SKM-1 (cell line): ENCODE data around the gene OXCT1.
"Not testable (repeated sequence)": the region's sequence is repeated elsewhere in the genome, so short reads cannot be mapped to it uniquely, and the experiment has no call there.

ENCODE experiments used
- DNase-seq: peaks from one replicate; lab custom pipeline; 2025; ENCODE audit not compliant: unreplicated experiment; lab: John Stamatoyannopoulos, UW

OXCT1 gene

DNA sequence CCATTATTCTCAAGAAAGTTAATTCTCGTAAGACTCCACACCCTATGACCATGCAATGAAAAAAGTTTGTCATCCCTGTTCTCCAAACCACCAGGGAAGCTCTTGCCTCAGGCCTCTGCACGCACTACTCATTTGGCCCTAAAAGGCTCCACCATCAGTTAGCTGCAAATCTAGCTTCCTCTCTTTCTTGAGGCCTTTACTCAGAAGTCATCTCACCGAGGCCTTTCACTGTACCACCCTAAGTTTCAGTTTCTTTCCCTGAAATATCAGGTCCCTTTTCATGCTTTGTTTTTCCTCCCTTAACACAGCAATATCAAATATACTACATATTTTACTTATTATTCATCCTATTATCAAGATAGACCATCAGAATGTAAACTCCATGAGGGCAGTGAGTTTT is 39.1 kb downstream of the OXCT1 start:
- no peak for DNase-seq

DNA sequence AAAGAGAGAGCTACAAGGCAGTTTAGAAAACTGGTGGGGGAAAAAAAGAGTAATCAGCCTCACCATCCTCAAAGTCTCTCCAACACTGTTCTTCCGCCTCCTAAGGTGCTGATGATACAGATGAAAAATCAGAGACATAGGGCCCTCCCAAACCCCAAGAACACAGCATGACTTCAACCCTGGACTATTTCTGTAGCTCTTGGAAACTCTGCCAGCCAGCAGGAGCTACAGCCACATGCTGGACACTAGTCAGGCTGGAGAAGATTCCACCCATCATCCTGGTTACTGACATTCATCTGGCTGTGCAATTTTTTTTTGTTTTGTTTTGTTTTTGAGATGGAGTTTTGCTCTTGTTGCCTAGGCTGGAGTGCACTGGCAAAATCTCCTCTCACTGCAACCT is 42.4 kb downstream of the OXCT1 start:
- DNase-seq: no peak

DNA sequence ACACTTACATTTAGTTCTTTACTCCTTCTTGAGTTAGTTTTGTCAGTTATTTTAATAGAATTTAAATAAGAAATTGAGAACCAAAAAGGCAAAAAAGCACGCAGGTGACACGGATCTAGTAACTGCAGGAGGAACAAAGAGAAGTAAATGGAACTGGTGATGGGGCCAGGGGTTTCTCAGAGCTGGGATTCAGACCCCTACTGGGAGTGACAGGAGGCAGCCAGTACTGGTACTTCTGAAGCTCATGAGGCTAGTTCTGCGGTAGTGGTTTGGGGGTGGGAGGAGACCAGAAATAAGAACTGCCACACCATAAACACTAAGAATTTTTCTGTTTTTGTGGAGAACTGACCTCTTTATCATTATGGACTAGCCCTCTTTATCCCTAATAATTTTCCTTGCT is 48.2 kb downstream of the OXCT1 start:
- DNase-seq: no peak

DNA sequence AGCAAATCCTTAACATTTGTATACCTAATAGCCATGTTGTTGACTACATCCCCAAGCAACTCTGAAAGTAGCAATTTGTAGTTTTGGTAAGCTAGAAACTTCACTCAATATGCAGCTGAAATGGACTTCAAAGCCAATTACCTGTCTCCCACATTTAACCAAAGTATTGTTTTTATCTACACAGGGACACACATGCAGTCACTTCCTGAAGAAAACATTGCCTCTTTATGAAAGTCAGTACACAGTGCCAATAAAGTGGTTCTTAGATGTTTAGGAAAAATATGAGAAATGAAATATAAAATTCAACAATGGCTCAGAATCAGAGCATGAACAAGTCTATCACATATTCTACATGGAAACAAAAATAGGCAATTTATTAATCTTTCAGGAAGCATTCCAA is 49.2 kb downstream of the OXCT1 start:
- DNase-seq: no peak

DNA sequence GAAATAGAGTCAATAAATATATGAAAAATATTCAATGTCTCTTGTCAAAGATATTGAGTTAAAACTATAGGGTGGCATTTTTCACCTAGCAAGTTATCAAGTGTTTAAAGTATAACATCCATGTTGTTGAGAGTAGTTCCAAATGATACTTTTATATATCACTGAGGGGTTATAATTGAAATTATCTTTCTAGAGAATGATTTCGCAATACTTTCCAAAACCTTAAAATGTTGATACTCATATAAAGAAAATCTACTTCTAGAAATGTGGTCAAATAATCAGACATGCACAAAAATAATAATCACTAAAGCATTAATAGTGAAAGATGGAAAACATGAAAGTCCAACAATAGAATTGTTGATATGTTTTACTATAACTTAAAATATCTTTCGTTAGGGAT is 50.1 kb downstream of the OXCT1 start:
- no peak for DNase-seq

DNA sequence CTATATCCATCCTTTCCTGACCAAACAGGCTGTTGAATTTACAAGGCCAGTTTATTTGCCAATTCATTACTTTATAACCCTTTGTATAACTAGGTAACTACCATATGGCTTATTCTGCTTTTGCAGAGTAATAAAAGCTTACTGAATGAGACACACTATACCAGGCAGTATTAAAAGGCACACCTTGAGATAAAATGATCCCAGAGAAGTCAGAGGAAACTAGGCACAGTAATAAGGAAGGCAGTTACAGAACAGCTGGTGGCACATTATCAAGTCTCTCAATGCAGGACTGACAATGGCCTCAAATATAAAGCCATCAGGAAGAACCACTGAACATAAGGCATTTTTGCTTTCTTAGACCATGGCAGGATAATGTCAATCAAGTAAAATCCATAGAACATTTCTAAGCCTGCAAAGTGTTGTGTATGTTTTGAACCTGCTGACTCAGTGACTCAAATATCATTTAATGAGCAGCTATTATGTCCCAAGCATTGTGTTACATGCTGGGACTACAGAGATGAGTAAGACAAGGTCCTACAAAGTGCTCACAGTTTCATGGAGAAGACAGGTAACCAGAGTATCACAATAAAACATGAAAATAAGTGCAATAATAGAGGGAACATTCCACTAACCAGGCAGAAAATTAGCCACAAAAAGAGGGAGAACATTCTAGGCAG is 52.5 kb downstream of the OXCT1 start:
- DNase-seq: no peak

DNA sequence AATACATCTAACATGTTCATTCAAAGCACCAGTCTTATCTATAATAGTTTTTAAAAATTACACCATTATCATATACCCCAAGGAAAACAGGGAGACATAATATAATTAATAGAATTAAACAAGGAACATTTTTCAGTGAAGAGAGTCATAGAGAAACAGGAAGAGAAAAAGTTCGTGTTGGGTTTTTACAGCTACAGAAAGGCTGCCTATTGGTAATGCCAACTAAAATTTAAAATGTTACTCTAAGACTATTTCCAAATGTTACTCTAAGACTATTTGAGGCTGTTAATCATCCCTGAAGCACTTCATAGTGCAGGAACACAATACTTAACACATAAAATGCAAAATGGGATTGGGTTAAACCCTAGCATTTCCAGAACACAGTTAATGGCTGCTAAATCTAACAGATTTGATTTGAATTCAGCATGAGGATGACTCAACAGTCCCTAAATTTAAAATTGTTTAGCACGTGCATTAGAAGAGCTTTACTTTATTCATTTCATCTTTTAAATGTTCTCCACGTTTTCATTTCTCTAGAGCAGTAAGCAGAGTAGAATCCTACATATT is 54.5 kb downstream of the OXCT1 start:
- no peak for DNase-seq

DNA sequence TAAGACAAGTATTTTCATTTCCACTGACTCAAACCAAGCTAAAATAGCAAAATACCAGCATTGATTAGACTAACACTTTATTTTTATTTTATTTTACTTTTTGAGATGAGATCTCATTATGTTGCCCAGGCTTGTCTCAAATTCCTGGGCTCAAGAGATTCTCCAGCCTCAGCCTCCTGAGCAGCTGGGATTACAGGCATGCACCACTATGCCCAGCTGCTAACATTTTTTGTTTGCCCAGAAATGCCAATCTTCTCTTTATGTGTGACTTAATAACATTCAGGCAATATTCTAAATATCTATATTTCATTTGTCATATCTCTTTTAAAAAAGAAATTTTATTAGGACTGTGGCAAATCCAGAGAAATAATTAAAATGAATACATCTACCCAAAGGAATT is 55.0 kb downstream of the OXCT1 start:
- no peak for DNase-seq

DNA sequence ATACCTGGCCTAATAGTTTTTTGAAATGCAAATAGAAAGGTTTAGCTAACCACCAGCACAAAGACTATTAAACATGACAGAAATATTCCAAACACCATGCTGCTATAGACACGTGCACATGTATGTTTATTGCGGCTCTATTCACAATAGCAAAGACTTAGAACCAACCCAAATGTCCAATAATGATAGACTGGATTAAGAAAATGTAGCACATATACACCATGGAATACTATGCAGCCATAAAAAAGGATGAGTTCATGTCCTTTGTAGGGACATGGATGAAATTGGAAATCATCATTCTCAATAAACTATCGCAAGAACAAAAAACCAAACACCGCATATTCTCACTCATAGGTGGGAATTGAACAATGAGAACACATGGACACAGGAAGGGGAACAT is 55.9 kb downstream of the OXCT1 start:
- DNase-seq: not testable (repeated sequence)

DNA sequence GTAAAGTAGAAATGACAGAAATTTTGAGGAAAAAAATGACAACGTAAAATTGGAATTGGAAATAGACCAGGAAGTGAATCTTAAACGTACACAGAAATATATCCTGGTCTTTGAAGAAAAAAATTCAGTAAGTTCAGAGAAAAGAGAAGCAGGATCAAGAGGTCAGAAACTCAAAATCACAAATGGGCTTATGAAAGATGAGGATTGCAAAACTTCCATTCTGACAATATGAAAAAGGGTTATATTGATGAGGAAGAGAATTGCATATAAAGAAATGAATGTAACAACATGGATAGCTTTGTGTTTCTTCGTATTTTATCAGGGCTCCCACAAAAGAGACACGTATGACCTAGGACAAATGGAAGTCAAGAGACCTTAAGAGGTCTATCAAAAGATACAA is 58.1 kb downstream of the OXCT1 start:
- DNase-seq: no peak

DNA sequence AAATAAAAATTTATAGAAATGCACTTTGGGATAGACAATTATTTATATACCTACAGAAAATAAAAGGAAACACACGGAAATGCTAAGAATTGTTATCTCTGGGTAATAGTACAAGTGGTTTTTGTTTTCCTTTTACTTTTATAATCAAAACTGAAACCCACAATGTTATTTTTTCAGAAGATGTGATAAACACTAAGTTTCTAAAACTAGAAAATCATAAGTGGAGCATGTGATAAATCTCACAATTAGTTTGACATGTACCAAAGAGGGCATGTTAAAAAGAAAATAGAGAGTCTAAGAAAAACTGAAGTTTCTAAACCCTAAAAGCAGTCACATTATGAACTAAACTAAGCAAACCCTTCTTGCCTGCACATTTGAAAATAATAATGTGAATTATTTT is 61.1 kb downstream of the OXCT1 start:
- no peak for DNase-seq

DNA sequence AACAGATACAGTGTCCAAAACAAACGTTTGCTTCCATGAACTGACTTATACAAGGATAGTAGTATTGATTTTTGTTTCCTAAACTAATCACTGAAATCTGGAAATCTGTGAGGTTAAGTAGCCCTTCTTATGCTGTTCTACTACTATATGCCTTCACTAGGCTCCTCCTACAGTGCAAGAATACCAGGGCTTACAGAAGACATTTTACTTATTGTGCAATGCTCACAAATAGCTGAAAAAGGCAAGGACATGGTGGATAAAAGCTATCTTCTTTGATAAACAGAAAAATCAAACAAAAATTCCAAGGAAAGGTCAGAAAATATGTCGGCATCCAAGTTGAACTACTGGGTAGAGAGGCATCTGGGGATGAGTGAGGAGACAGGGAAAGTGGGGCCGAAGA is 61.9 kb downstream of the OXCT1 start:
- DNase-seq: no peak

DNA sequence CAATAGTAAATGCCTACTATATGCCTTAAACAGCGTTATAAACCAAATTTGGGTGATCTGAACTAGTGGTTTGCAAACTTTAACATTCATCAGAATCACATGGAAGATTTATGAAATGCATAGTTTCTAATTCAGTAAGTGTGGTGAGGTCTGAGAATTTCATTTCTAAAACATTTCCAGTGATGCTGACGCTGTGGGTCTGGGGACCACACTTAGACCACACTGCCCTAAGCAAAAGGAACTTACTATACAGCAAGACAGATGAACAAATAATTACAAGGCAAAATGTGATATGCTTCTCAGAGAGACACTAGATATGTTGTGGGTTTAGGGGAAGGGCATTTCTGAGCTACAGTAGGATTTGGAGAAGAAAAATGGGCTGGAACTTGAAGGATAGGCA is 72.6 kb downstream of the OXCT1 start:
- DNase-seq: no peak

DNA sequence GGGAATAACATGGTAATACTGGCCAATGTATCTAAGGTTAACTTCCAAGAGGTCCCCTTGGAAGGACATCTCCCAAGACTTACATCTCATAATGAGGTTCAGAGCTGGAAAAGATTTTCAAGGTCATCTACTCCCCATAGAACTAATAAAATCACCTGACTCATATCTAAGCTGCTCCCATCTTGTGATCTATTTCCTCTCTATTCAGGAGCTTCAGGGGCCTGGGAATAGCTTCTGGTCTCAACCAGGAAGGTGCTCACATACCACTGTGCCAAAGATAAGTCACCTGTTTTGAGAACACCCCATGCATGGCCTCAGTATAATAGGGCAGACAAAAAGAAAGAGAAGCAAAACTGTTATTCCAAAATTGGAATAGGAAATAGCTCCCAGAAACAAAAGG is 74.2 kb downstream of the OXCT1 start:
- DNase-seq: no peak

DNA sequence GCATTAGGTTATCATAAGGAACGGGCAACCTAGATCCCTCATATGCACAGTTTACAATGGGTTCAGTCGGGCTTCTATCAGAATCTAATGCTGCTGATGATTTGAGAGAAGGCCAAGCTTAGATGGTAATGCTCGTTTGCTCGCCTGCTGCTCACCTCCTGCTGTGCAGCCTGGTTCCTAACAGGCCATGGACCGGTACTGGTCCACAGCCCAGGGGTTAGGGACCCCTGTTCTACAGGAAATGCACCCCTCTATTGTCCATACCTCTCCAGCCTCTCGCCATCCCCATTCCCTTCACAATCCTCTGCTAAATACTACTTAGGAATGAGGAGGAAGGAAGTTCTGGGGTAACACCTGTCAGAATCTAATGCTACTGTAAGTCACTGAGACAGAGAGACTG is 75.1 kb downstream of the OXCT1 start:
- DNase-seq: no peak

DNA sequence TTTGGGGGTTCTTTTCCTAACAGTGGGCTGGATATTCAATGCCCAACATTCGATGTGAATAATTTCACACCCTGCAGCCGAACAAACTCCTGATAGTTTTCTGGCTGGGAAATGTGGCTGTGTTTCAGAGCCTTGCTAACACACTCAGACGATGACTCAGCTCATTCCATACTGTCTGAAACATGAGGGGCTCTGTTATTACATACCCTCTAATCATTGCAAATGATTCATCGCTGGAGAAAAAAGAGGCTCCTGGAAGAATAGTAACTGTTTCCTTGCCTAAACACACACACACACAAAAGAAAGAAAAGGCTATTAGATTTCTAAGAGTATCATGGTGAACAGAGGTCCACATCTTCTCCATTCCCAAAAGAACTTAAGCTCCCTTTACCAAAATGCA is 75.8 kb downstream of the OXCT1 start:
- DNase-seq: no peak

DNA sequence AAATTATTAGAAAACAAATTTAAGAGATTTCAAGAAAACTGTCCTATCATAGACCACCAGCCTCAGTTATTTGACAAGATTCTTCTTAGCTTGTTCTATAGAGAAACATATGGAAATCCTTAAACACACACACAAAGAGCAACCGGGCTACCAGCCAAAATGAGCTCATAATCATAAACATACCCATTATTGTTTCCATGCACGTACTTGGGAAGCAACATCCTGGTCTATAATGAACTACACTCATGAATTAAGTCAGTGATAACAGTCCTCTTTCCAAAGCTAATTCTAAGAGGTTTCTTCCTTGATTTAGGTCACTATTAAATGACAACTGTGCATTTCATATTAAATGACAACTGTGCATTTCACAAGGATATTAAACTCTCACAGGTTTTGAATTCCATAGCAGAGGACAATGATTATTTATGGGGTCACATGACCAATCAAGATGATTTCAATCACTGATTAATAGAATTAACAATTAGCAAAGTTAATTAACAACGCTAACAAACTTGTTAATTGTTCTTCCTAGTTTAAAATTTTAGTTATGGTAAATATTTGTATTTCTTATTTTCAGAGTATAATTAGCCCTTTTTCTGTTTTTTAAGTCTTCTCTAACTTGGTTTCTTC is 77.0 kb downstream of the OXCT1 start:
- DNase-seq: no peak

DNA sequence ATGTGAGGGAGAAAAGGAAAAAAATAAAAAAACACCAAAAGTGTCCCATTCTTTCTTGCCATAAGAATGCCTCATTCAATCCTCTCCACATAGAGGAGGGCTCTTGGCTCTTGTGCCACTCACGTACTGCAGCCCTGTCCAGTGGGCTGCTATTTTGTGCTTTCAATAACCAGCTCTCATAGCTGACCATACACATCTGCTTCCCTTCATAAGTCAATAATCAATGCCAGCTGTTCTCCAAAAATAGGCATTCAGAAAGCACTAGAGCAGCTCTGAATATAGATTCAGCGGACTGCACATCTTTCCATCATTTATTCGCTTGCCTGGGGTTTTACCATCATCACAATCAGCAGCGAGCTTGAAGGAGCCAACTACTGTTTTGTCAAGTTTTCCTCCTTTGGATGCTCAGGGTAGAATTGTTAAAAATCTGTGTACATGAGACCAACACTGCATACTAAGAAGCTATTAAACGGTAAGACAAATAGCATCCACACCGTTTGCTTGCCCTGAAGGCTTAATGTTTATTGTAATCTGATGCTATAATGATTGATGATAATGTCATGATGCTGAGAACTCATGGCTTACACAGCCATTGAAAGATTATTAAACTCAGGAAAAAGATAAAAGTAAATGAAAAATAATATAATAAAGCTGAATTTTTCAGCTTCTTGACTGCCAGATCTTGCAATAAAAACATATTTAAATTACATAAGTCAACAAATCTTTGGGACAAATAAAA is 80.0 kb downstream of the OXCT1 start:
- no peak for DNase-seq

DNA sequence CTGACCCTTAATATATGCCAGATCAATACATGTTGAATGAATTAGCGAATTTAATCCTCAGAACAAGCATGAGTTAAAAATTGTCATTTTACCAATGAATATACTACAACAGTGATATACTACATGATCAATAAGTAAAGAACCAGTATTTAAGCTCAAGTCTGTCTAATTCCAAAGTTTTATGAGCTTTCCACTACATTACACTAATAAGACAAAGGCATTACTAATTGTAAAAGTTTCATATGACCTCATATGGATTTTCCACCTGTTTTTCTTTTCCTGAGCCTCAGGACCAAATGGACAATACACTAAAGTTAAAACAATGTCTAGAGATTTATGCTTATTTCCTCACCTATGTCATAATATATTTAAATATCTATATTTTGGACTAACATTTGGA is 80.8 kb downstream of the OXCT1 start:
- no peak for DNase-seq

DNA sequence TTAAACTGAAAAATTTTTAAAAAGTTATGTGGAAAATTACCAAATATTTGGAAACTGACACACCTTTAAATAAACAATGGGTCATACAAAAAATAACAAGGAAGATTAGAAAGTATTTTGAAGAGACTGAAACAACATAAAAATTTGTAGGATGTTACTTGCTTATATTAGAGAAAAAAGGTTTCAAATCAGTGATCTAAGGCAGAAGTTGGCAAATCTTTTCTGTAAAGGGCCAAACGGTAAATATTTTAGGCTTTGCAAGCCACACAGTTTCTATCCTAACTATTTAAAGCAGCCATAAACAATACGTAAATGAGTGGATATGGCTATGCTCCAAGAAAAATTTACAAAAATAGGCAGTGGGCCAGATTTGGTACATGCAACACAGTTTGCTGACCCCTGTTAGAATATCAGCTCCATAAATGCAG is 81.3 kb downstream of the OXCT1 start:
- DNase-seq: no peak

DNA sequence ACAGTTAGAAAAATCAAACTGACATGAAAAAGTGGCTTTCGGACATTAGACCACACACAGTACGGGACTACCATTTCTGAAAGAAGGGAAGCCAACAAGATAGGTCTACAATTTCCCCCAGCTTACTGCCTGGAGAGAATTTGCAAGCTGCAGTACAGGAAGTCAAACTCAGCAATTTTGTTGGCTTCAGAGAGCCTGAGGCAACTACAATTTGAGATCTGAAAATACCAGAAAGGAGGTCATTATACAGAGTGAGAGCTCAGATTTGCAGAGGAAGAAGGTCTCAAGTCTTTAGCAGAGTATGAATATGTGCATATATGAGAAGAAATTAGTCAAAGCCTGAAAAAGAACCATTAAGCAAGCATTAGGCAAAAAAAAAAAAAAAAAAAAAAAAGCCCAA is 83.0 kb downstream of the OXCT1 start:
- DNase-seq: no peak

DNA sequence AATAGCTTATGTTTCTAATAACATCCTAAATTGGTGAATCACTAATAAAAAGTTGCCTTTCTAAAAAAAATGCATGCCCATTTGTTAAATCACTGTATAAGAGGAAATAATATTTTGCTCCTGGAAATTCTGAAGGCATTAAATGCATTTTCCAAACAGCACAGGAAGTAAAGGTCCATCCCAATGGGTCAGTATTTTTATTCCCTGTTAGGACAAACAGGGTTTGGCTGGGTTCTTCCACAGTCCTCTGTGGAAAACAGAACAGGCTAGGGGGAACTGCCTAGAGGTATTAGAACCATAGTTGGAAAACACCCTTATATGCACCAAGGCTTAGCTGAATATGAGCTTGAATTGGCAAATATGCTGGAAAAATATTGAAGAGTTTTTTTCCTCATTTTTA is 85.2 kb downstream of the OXCT1 start:
- no peak for DNase-seq
